Camera-type eye (tissue), 1 donor: ENCODE data around the gene MKX. TPM values are rescaled to one million over a fixed set of nuclear protein-coding genes. Genes with fewer than 3 reads are reported as not detected.

ENCODE experiments used
- total RNA-seq: library from RNA; depleted of rRNA; stranded (reverse); fragments of >200 nt; gene quantifications from one replicate; pipeline ENCODE4 v1.2.3, GENCODE V29; 2014

MKX gene, protein sequence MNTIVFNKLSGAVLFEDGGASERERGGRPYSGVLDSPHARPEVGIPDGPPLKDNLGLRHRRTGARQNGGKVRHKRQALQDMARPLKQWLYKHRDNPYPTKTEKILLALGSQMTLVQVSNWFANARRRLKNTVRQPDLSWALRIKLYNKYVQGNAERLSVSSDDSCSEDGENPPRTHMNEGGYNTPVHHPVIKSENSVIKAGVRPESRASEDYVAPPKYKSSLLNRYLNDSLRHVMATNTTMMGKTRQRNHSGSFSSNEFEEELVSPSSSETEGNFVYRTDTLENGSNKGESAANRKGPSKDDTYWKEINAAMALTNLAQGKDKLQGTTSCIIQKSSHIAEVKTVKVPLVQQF
- total RNA-seq = 13.1 TPM

DNA sequence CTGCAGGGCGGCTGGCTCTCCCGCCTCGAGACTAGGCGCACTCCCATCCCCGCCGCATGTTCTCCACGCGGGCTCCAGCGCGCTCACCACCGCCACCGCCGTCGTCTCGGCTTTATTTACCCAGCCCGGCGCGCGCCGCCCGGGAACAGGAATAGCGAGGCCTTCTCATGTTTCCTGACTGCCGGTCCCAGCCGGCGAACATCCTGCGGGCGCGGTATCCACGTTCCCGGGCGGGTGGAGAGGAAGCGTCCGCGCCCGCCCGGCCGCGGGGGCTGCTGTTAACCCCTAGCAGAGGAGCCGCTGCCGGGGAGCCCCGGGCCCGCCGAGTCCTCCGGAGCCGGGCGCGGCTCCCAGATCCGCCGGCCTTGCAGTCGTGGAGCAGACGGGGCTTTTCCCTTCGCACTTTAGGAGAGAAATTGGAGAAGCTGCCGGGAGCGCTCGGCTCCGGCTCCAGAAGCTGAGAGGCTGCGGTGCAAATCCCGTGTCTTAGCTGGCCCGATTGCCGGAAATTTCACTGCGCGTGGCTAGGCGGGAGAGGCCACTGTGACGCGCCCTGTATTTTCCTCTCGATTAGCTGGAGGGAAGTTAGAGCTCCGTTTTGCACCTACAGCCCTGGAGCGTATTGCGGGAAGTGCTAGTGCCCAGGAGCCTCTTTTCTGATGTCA lies at the start of gene MKX:
TSS of gene MKX (minus strand) at position 88 of the 665 bp plus-strand sequence. CDS start 2,404 bp downstream, outside the sequence.

Other genes with a start within 250 kb of the MKX start
- gene RAB18, start 241.5 kb downstream of the MKX start, total RNA-seq = 80.2 TPM